ENCODE measurements around the gene ABHD3. TPM values are rescaled to one million over a fixed set of nuclear protein-coding genes. Genes with fewer than 3 reads are reported as not detected.
A peak's percentile ranks its signal among the peaks of the same experiment; 100 is the strongest.

The ABHD3 gene
- total and polyA plus RNA-seq, 2 of the 8 experiments (the other 6 are each of a cell fraction or from before 2014, with no cell fraction given) = 8.4 to 12.1 TPM

DNA sequence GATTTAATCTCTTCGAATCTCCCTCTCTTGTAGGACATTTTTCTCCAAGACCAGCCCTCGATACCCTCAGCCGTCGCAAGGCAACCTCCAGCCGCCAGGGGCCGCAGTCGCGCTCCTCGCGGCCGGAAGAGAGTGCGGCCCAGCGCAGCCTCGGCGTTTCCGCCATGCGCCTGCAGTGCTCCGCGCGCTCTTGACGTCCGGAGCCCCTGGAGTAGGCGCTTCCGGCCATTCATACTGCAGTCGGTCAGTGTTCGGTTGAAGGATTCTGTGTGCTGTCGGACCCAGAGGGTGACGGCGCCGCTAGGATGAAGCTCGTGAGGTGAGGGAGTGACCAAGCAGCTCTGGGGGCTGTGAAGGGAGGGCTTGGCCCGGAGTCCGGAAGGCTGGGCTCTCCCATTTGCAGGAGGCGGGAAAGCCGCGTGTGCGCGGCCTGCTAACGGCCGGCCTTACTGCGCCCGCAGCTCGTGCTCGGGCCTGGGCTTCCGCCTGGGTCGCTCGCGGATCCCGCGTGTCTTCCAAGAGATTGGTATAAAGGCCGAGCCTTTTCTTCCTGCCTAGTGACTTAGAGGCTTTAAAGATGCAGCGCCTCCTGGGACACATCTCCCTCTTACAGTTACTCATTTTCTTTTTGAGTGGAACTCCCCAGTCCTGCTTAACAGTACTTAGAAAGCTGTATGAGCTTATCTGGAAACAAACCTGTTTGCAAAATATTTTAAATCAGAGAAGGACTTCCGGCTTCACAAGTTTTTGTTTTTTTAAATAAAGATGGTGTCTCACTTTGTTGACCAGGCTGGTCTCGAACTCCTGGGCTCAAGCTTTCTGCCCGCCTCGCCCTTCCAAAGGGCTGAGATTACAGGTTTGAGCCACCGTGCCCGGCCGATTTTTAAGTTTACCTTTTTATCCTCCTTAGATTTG lies 92.2 kb downstream of the ABHD3 start, which contains the start of gene SNRPD1 (continued):
- TF ChIP-seq EP300 (IDR thresholded peaks at IDR 0.05; ENCODE audit: borderline replicate concordance in 1 of 2, low read depth in 2 of 2, low read length in 2 of 2) (0 out of 3 replicates have a peak, but pooled peaks of 1 of the 2 experiments have one; percentile 8), TBP (IDR thresholded peaks at IDR 0.05; ENCODE audit: low read depth, low read length) (peak; percentile 93), GABPA (IDR thresholded peaks at IDR 0.05; ENCODE audit: borderline replicate concordance, insufficient read depth, low read length) (peak; percentile 89), GTF2F1 (IDR thresholded peaks at IDR 0.05; ENCODE audit: borderline replicate concordance, low read depth, low read length) (peak; percentile 71; the same call in 1 of the 2 replicates), BACH1 (IDR thresholded peaks at IDR 0.05; ENCODE audit: low read length) (no peak), KDM5A (IDR thresholded peaks at IDR 0.05; ENCODE audit: low read length) (peak; percentile 59; the same call in 1 of the 2 replicates), RNF2 (IDR thresholded peaks at IDR 0.05; ENCODE audit: borderline replicate concordance, low read depth, low read length, missing control alignments, poor library complexity, severe bottlenecking) (no peak), TEAD4 (IDR thresholded peaks at IDR 0.05; ENCODE audit: low read depth, low read length) (0 out of 2 replicates have a peak, but pooled peaks have one; percentile 1), CHD2 (IDR thresholded peaks at IDR 0.05; ENCODE audit: low read length) (no peak; the same call in 1 of the 2 replicates), SIX5 (IDR thresholded peaks at IDR 0.05; ENCODE audit: low read depth, low read length) (no peak), PHF8 (conservative IDR thresholded peaks at IDR 0.05; ENCODE audit: low read depth, low read length) (peak; percentile 97), POLR2A (IDR thresholded peaks at IDR 0.05; ENCODE audit: control extremely low read depth in 1 of 2, low read depth in 2 of 2, low read length in 2 of 2) (peak; percentile 95 to 99), RBBP5 (IDR thresholded peaks at IDR 0.05; ENCODE audit: borderline replicate concordance, low read depth, low read length) (no peak), CREB1 (IDR thresholded peaks at IDR 0.05) (peak; percentile 79), KDM1A (IDR thresholded peaks at IDR 0.05; ENCODE audit: borderline replicate concordance, low read length) (no peak), CBX8 (IDR thresholded peaks at IDR 0.05; ENCODE audit: borderline replicate concordance, low read depth, low read length) (no peak), EZH2 (IDR thresholded peaks at IDR 0.05; ENCODE audit: low read depth, low read length, severe bottlenecking) (no peak)
- TF ChIP-seq, protein P1, sequence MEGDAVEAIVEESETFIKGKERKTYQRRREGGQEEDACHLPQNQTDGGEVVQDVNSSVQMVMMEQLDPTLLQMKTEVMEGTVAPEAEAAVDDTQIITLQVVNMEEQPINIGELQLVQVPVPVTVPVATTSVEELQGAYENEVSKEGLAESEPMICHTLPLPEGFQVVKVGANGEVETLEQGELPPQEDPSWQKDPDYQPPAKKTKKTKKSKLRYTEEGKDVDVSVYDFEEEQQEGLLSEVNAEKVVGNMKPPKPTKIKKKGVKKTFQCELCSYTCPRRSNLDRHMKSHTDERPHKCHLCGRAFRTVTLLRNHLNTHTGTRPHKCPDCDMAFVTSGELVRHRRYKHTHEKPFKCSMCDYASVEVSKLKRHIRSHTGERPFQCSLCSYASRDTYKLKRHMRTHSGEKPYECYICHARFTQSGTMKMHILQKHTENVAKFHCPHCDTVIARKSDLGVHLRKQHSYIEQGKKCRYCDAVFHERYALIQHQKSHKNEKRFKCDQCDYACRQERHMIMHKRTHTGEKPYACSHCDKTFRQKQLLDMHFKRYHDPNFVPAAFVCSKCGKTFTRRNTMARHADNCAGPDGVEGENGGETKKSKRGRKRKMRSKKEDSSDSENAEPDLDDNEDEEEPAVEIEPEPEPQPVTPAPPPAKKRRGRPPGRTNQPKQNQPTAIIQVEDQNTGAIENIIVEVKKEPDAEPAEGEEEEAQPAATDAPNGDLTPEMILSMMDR (IDR thresholded peaks at IDR 0.05; ENCODE audit: control extremely low read depth in 1 of 3, insufficient read depth in 1 of 3, low read depth in 1 of 3, low read length in 3 of 3) = peak; percentile 86 to 96 (median 95)
- TF ChIP-seq, protein P2, sequence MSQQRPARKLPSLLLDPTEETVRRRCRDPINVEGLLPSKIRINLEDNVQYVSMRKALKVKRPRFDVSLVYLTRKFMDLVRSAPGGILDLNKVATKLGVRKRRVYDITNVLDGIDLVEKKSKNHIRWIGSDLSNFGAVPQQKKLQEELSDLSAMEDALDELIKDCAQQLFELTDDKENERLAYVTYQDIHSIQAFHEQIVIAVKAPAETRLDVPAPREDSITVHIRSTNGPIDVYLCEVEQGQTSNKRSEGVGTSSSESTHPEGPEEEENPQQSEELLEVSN (IDR thresholded peaks at IDR 0.05) = peak; percentile 87

Measured in H1 (cell line).